Stimulated activated CD4-positive, alpha-beta T cell treated with anti-CD3 and anti-CD28 coated beads, Interleukin-15, amount 100 ng/mL, for 1 hour (primary cell): ENCODE measurements around the gene LRRIQ3.
"Not testable (repeated sequence)": the region's sequence is repeated elsewhere in the genome, so short reads cannot be mapped to it uniquely, and the experiment has no call there.

ENCODE experiments used
- DNase-seq, 2 donors: peaks; one replicate each; pipeline ENCODE4 v3.0.0-alpha.2; 2020; ENCODE audit warnings: low read depth in 1 of 2, low spot score in 1 of 2

The LRRIQ3 gene

GRCh38 chr1:74117370-74117769 lies 80.6 kb downstream of the LRRIQ3 start:
- DNase-seq, result not testable (repeated sequence)

GRCh38 chr1:74113333-74113732 lies 84.6 kb downstream of the LRRIQ3 start:
- DNase-seq, result no peak

- no peak for DNase-seq
These were observed 90.6 kb downstream of the LRRIQ3 start for GRCh38 chr1:74107394-74107793.

- DNase-seq, result no peak
These were observed 106.6 kb downstream of the LRRIQ3 start for GRCh38 chr1:74091371-74091770.

GRCh38 chr1:74083128-74083527 lies 114.8 kb downstream of the LRRIQ3 start:
- DNase-seq, result no peak

- no peak for DNase-seq
These were observed 132.9 kb downstream of the LRRIQ3 start for GRCh38 chr1:74065081-74065480.

GRCh38 chr1:74057719-74058118 lies 140.3 kb downstream of the LRRIQ3 start:
- DNase-seq, result no peak

- DNase-seq, result no peak
These were observed 144.6 kb downstream of the LRRIQ3 start for GRCh38 chr1:74053407-74053806.

GRCh38 chr1:74050386-74050785 lies 147.6 kb downstream of the LRRIQ3 start:
- no peak for DNase-seq

- no peak for DNase-seq
These were observed 159.9 kb downstream of the LRRIQ3 start for GRCh38 chr1:74038042-74038441.

GRCh38 chr1:74012583-74012982 lies 185.4 kb downstream of the LRRIQ3 start:
- no peak for DNase-seq

- no peak for DNase-seq
These were observed 186.2 kb downstream of the LRRIQ3 start for GRCh38 chr1:74011736-74012135.

- DNase-seq, result no peak
These were observed 187.8 kb downstream of the LRRIQ3 start for GRCh38 chr1:74010206-74010605.

GRCh38 chr1:74005533-74005932 lies 192.4 kb downstream of the LRRIQ3 start:
- no peak for DNase-seq

GRCh38 chr1:74003806-74004205 lies 194.2 kb downstream of the LRRIQ3 start:
- no peak for DNase-seq

- DNase-seq, result no peak
These were observed 199.5 kb downstream of the LRRIQ3 start for GRCh38 chr1:73998348-73998959.

GRCh38 chr1:73980324-73981040 lies 217.5 kb downstream of the LRRIQ3 start:
- no peak for DNase-seq

GRCh38 chr1:73979684-73980083 lies 218.3 kb downstream of the LRRIQ3 start:
- DNase-seq, result no peak

GRCh38 chr1:73978964-73979363 lies 219.0 kb downstream of the LRRIQ3 start:
- no peak for DNase-seq
